Gastroesophageal sphincter (tissue), 3 donors: ENCODE data around the gene VPS13D.

Source experiments
- EP300 ChIP-seq: sonication (generic); formaldehyde crosslinking; IDR thresholded peaks from one replicate; pipeline ENCODE4 v1.6.1; 2017; ENCODE audit warnings: antibody characterized with exemption, mild to moderate bottlenecking
- POLR2A ChIP-seq, 2 donors: fragments of 450-650 bp; IDR thresholded peaks; one replicate each; pipeline ENCODE4 v1.6.1; 2017; ENCODE audit warnings: antibody characterized with exemption in 2 of 2, mild to moderate bottlenecking in 2 of 2, moderate library complexity in 1 of 2
- POLR2AphosphoS5 ChIP-seq: sonication (generic); formaldehyde crosslinking; IDR thresholded peaks from one replicate; pipeline ENCODE4 v1.6.1; 2017; ENCODE audit warnings: antibody characterized with exemption
- TF ChIP-seq, protein P1 (sequence below), 4 experiments: fragments of 200-600 bp in 2 of 4; fragments of 450-650 bp in 2 of 4; sonication (generic) in 1 of 4; IDR thresholded peaks; one replicate each; pipeline ENCODE4 v1.5.1; 2017 to 2019; ENCODE audit warnings: antibody characterized with exemption in 4 of 4, mild to moderate bottlenecking in 2 of 4, moderate library complexity in 2 of 4

DNA sequence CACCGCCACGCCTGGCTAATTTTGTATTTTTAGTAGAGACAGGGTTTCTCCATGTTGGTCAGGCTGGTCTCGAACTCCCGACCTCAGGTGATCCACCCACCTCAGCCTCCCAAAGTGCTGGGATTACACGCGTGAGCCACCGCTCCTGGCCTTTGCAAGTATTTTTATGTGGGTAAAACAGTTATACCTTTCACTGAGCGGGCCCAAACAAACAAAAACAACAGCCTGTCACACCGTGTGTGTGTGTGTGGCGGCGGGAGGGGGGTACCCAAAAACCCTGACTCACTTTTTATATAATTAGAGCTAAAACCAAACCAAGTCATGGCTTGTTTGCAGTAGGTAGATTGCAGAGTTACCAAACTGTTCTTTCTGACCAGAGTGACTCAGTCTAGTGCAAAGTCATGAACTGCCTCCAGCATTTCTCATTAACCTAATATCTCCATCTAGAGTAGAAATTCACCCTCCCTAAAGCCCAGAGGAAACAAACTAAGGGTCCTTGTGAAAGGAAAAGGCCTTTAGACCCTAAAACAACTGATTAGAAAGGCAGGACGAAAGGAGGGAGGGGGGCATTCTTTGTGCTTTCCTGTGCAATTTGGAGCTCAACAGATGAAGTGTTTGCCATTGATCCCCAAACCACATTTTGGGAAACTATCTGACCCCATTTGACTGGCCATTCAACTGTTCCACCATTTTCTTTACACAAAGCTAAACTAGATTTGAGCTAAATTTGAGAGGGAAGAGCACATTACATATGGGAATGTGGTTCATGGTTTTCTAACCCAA, 207.2 kb downstream of the VPS13D start:
- TF ChIP-seq POLR2A (IDR thresholded peaks at IDR 0.05) (no peak), POLR2AphosphoS5 (no peak), EP300 (no peak)
- TF ChIP-seq, protein P1, sequence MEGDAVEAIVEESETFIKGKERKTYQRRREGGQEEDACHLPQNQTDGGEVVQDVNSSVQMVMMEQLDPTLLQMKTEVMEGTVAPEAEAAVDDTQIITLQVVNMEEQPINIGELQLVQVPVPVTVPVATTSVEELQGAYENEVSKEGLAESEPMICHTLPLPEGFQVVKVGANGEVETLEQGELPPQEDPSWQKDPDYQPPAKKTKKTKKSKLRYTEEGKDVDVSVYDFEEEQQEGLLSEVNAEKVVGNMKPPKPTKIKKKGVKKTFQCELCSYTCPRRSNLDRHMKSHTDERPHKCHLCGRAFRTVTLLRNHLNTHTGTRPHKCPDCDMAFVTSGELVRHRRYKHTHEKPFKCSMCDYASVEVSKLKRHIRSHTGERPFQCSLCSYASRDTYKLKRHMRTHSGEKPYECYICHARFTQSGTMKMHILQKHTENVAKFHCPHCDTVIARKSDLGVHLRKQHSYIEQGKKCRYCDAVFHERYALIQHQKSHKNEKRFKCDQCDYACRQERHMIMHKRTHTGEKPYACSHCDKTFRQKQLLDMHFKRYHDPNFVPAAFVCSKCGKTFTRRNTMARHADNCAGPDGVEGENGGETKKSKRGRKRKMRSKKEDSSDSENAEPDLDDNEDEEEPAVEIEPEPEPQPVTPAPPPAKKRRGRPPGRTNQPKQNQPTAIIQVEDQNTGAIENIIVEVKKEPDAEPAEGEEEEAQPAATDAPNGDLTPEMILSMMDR (IDR thresholded peaks at IDR 0.05): no peak
